Astrocyte (in vitro differentiated cells and primary cell): Measurements from ENCODE around the gene PRRT4.

Source experiments
- EZH2 ChIP-seq: IDR thresholded peaks from 2 replicates; pipeline ENCODE4 v1.6.1; 2012; ENCODE audit warnings: mild to moderate bottlenecking, low read length, inconsistent platforms; ENCODE audit not compliant: insufficient read depth
- TF ChIP-seq, protein P1 (sequence below): IDR thresholded peaks from 2 replicates; pipeline ENCODE4 v1.5.1; 2011; ENCODE audit warnings: low read depth, mild to moderate bottlenecking, inconsistent platforms, low read length, moderate library complexity; ENCODE audit not compliant: insufficient read depth

GRCh38 chr7:128380483-128381106, 19.1 kb upstream of the PRRT4 start:
- TF ChIP-seq, protein P1, sequence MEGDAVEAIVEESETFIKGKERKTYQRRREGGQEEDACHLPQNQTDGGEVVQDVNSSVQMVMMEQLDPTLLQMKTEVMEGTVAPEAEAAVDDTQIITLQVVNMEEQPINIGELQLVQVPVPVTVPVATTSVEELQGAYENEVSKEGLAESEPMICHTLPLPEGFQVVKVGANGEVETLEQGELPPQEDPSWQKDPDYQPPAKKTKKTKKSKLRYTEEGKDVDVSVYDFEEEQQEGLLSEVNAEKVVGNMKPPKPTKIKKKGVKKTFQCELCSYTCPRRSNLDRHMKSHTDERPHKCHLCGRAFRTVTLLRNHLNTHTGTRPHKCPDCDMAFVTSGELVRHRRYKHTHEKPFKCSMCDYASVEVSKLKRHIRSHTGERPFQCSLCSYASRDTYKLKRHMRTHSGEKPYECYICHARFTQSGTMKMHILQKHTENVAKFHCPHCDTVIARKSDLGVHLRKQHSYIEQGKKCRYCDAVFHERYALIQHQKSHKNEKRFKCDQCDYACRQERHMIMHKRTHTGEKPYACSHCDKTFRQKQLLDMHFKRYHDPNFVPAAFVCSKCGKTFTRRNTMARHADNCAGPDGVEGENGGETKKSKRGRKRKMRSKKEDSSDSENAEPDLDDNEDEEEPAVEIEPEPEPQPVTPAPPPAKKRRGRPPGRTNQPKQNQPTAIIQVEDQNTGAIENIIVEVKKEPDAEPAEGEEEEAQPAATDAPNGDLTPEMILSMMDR = no peak
- no peak for TF ChIP-seq EZH2
